ENCODE measurements around the gene SEC31B. TPM values are rescaled to one million over a fixed set of nuclear protein-coding genes. Genes with fewer than 3 reads are reported as not detected.

Gene SEC31B
- polyA plus RNA-seq, 1 donor (not counting 4 experiments of a cell fraction or from before 2014, with no cell fraction given) = 4.9 TPM

DNA sequence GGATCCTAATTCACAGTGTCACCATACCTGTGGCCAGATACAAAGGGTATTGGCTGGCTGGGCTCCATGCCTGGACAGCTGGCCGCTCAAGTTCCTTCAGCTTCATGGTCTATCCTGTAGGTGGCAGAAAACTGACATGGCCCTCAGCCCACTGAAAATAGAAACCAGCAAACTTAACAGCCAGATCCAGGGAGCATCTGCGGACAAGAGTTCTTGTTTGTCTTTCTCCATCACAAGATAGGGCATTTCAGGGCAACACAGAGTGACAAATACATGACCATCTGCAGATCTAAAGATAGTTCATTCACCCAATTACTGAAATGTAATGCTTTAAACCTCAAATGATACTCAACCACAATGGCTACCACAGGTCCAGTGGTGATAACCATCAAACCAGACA lies 2.8 kb downstream of the SEC31B start:
- dilution Hi-C loops (cut with MboI; ENCODE audit: extremely low pct_ligation_motif_present, low sequenced_read_pairs) = no loop called here
- no peak for TF ChIP-seq EZH2 (IDR thresholded peaks at IDR 0.05; ENCODE audit: low read length)
- TF ChIP-seq, protein P1, sequence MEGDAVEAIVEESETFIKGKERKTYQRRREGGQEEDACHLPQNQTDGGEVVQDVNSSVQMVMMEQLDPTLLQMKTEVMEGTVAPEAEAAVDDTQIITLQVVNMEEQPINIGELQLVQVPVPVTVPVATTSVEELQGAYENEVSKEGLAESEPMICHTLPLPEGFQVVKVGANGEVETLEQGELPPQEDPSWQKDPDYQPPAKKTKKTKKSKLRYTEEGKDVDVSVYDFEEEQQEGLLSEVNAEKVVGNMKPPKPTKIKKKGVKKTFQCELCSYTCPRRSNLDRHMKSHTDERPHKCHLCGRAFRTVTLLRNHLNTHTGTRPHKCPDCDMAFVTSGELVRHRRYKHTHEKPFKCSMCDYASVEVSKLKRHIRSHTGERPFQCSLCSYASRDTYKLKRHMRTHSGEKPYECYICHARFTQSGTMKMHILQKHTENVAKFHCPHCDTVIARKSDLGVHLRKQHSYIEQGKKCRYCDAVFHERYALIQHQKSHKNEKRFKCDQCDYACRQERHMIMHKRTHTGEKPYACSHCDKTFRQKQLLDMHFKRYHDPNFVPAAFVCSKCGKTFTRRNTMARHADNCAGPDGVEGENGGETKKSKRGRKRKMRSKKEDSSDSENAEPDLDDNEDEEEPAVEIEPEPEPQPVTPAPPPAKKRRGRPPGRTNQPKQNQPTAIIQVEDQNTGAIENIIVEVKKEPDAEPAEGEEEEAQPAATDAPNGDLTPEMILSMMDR (optimal IDR thresholded peaks at IDR 0.05 in 1 of 3, IDR thresholded peaks at IDR 0.05 in 1 of 3, conservative IDR thresholded peaks at IDR 0.05 in 1 of 3; ENCODE audit: extremely low read depth in 1 of 3, insufficient read depth in 2 of 3, low read length in 3 of 3) = no peak
- no peaks in the 10 kb centered on the region for H3K36me3 ChIP-seq (ENCODE audit: control insufficient read depth in 2 of 2, extremely low read depth in 1 of 2, insufficient read depth in 2 of 2, low read length in 2 of 2)
- H2AFZ ChIP-seq (ENCODE audit: control insufficient read depth, low read length) = no peak overlapping the region
- no peak overlapping the region for H3K27ac ChIP-seq (ENCODE audit: control insufficient read depth, insufficient read depth, low read length)
- DNase-seq (ENCODE audit: low read depth, low spot score) = no peak
- no peaks in the 10 kb centered on the region for H3K4me1 ChIP-seq (ENCODE audit: control insufficient read depth, extremely low read depth, insufficient read depth, low read length)
- no peak overlapping the region for H3K4me2 ChIP-seq (ENCODE audit: control insufficient read depth, extremely low read depth, insufficient read depth, low read depth, low read length)
- no peaks in the 10 kb centered on the region for H4K20me1 ChIP-seq (ENCODE audit: control insufficient read depth, extremely low read depth, insufficient read depth, low read length)
- no peaks in the 10 kb centered on the region for H3K9me1 ChIP-seq (ENCODE audit: control insufficient read depth, extremely low read depth, insufficient read depth, low read length)
- no peaks in the 10 kb centered on the region for H3K79me2 ChIP-seq (ENCODE audit: control insufficient read depth, insufficient read depth, low read length)
- no peak for FAIRE-seq
- no peaks in the 10 kb centered on the region for H3K27me3 ChIP-seq (ENCODE audit: control insufficient read depth, extremely low read depth, insufficient read depth, low read length)
- no peaks in the 10 kb centered on the region for H3K9me3 ChIP-seq (ENCODE audit: control insufficient read depth, low read depth, low read length)
- no peak overlapping the region for H3K9ac ChIP-seq (ENCODE audit: control insufficient read depth, extremely low read depth, insufficient read depth, low read length)
- no peak overlapping the region for H3K4me3 ChIP-seq (ENCODE audit: control insufficient read depth in 2 of 3, extremely low read depth in 1 of 3, insufficient read depth in 2 of 3, low read depth in 1 of 3, low read length in 3 of 3)

- TF ChIP-seq, protein P1 (optimal IDR thresholded peaks at IDR 0.05 in 1 of 3, IDR thresholded peaks at IDR 0.05 in 1 of 3, conservative IDR thresholded peaks at IDR 0.05 in 1 of 3; ENCODE audit: extremely low read depth in 1 of 3, insufficient read depth in 2 of 3, low read length in 3 of 3) = no peak
- no peak for TF ChIP-seq EZH2 (IDR thresholded peaks at IDR 0.05; ENCODE audit: low read length)
Measured at GRCh38 chr10:100515612-100516011, 4.0 kb downstream of the SEC31B start.

More at GRCh38 chr10:100515612-100516011, 4.0 kb downstream of the SEC31B start:
- Histone ChIP-seq H3K9ac (ENCODE audit: control insufficient read depth, extremely low read depth, insufficient read depth, low read length) (no peak overlapping the region), H3K4me1 (ENCODE audit: control insufficient read depth, extremely low read depth, insufficient read depth, low read length) (peaks cover 1% of the 10 kb centered on the region), H3K9me1 (ENCODE audit: control insufficient read depth, extremely low read depth, insufficient read depth, low read length) (no peaks in the 10 kb centered on the region), H3K27ac (ENCODE audit: control insufficient read depth, insufficient read depth, low read length) (no peak overlapping the region), H3K4me2 (ENCODE audit: control insufficient read depth, extremely low read depth, insufficient read depth, low read depth, low read length) (no peak overlapping the region), H3K4me3 (ENCODE audit: control insufficient read depth in 2 of 3, extremely low read depth in 1 of 3, insufficient read depth in 2 of 3, low read depth in 1 of 3, low read length in 3 of 3) (no peak overlapping the region), H3K36me3 (ENCODE audit: control insufficient read depth in 2 of 2, extremely low read depth in 1 of 2, insufficient read depth in 2 of 2, low read length in 2 of 2) (no peaks in the 10 kb centered on the region), H3K79me2 (ENCODE audit: control insufficient read depth, insufficient read depth, low read length) (no peaks in the 10 kb centered on the region), H4K20me1 (ENCODE audit: control insufficient read depth, extremely low read depth, insufficient read depth, low read length) (no peaks in the 10 kb centered on the region), H3K27me3 (ENCODE audit: control insufficient read depth, extremely low read depth, insufficient read depth, low read length) (no peaks in the 10 kb centered on the region), H3K9me3 (ENCODE audit: control insufficient read depth, low read depth, low read length) (no peaks in the 10 kb centered on the region), H2AFZ (ENCODE audit: control insufficient read depth, low read length) (no peak overlapping the region)
- DNase-seq (ENCODE audit: low read depth, low spot score) (no peak), FAIRE-seq (no peak)
- dilution Hi-C loops (cut with MboI; ENCODE audit: extremely low pct_ligation_motif_present, low sequenced_read_pairs) = no loop called here
